ENCODE data around the gene SHCBP1.

SHCBP1 gene

GRCh38 chr16:46614006-46614405, 7.2 kb downstream of the SHCBP1 start:
- DNase-seq = no peak

- no peak for DNase-seq
Measured at GRCh38 chr16:46613352-46613751, 7.8 kb downstream of the SHCBP1 start.

GRCh38 chr16:46612121-46612520, 9.1 kb downstream of the SHCBP1 start:
- peak; percentile 14 for DNase-seq

- DNase-seq = peak; percentile 21
Measured at GRCh38 chr16:46607529-46607928, 13.7 kb downstream of the SHCBP1 start.

GRCh38 chr16:46606231-46606630, 14.9 kb downstream of the SHCBP1 start:
- DNase-seq = no peak

GRCh38 chr16:46591257-46591656, 29.9 kb downstream of the SHCBP1 start:
- DNase-seq = no peak

GRCh38 chr16:46586011-46586577, 35.1 kb downstream of the SHCBP1 start:
- DNase-seq = no peak

- DNase-seq = peak; percentile 5
Measured at GRCh38 chr16:46583036-46583435, 38.1 kb downstream of the SHCBP1 start.

GRCh38 chr16:46582313-46582712, 38.9 kb downstream of the SHCBP1 start:
- no peak for DNase-seq

- no peak for DNase-seq
Measured at GRCh38 chr16:46577988-46578579, 43.1 kb downstream of the SHCBP1 start.

- no peak for DNase-seq
Measured at GRCh38 chr16:46573834-46574159, 47.4 kb downstream of the SHCBP1 start.

GRCh38 chr16:46573008-46573833, 48.0 kb downstream of the SHCBP1 start:
- DNase-seq = peak; percentile 19

- DNase-seq = no peak
Measured at GRCh38 chr16:46569231-46569735, 51.9 kb downstream of the SHCBP1 start.

GRCh38 chr16:46568472-46569230, 52.5 kb downstream of the SHCBP1 start:
- DNase-seq = no peak

GRCh38 chr16:46562979-46563378, 58.2 kb downstream of the SHCBP1 start:
- DNase-seq = no peak

- DNase-seq = no peak
Measured at GRCh38 chr16:46558018-46558417, 63.2 kb downstream of the SHCBP1 start.

GRCh38 chr16:46555951-46556350, 65.2 kb downstream of the SHCBP1 start:
- DNase-seq = no peak

- DNase-seq = peak; percentile 70
Measured at GRCh38 chr16:46554435-46554834, 66.7 kb downstream of the SHCBP1 start.

- no peak for DNase-seq
Measured at GRCh38 chr16:46549477-46549876, 71.7 kb downstream of the SHCBP1 start.
